Uterus (tissue), 2 donors: Measurements from ENCODE around the gene PRRC2C.

Experiments
- POLR2A ChIP-seq, 2 donors: fragments of 450-650 bp; IDR thresholded peaks; one replicate each; pipeline ENCODE4 v1.6.1; 2016; ENCODE audit warnings: antibody characterized with exemption in 2 of 2, mild to moderate bottlenecking in 1 of 2, moderate library complexity in 1 of 2
- TF ChIP-seq, protein P1 (sequence below), 4 experiments: fragments of 200-600 bp in 2 of 4; fragments of 450-650 bp in 2 of 4; sonication (generic) in 2 of 4; IDR thresholded peaks; one replicate each; pipeline ENCODE4 v1.5.1; 2016 to 2019; ENCODE audit warnings: antibody characterized with exemption in 4 of 4, mild to moderate bottlenecking in 2 of 4, moderate library complexity in 1 of 4

DNA sequence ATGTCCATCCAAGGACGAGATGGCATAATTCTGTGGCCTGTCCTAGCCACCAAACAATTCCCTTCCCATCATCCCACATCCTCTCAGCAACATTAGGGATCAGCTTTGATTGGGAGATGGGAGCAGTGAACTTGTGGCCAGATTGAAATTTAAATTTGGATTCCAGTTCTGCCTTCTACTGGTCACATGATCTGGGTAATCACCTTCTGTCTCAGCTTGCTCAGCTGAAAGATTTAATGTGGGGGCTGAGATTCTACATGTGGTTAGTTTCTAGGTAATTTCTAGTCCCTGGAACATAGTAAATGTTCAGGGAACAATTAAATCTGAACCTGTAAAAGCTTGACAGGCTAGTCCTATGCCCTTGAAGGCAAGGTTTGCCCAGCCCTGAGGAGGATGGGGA lies 139.9 kb downstream of the PRRC2C start:
- TF ChIP-seq, protein P1, sequence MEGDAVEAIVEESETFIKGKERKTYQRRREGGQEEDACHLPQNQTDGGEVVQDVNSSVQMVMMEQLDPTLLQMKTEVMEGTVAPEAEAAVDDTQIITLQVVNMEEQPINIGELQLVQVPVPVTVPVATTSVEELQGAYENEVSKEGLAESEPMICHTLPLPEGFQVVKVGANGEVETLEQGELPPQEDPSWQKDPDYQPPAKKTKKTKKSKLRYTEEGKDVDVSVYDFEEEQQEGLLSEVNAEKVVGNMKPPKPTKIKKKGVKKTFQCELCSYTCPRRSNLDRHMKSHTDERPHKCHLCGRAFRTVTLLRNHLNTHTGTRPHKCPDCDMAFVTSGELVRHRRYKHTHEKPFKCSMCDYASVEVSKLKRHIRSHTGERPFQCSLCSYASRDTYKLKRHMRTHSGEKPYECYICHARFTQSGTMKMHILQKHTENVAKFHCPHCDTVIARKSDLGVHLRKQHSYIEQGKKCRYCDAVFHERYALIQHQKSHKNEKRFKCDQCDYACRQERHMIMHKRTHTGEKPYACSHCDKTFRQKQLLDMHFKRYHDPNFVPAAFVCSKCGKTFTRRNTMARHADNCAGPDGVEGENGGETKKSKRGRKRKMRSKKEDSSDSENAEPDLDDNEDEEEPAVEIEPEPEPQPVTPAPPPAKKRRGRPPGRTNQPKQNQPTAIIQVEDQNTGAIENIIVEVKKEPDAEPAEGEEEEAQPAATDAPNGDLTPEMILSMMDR (IDR thresholded peaks at IDR 0.05): no peak
- no peak for TF ChIP-seq POLR2A (IDR thresholded peaks at IDR 0.05)
